Neural cell (in vitro differentiated cells): ENCODE measurements around the gene DPP10. TPM values are rescaled to one million over a fixed set of nuclear protein-coding genes. Genes with fewer than 3 reads are reported as not detected.

Source experiments
- H2AFZ ChIP-seq: fragments of 200-600, 300-800 bp; sonication (generic), shearing (Covaris generic); 2 replicates; pipeline ENCODE4 v1.6.0; 2014; ENCODE audit warnings: low read depth, mild to moderate bottlenecking, antibody characterized with exemption, low read length, moderate library complexity
- H3F3A ChIP-seq: fragments of 200-600 bp; shearing (Covaris generic); 2 replicates; pipeline ENCODE4 v1.6.1; 2016; ENCODE audit warnings: mild to moderate bottlenecking, moderate library complexity, mixed read lengths, antibody characterized with exemption, low read length; ENCODE audit not compliant: insufficient read depth, poor library complexity, severe bottlenecking
- H3K27ac ChIP-seq: fragments of 200-600, 300-800 bp; sonication (generic), shearing (Covaris generic); 2 replicates; pipeline ENCODE4 v1.5.1; 2014; ENCODE audit warnings: mild to moderate bottlenecking, low read length, moderate library complexity
- H3K27me3 ChIP-seq: fragments of 300-800, 200-600 bp; sonication (generic), shearing (Covaris generic); 2 replicates; pipeline ENCODE4 v1.6.0; 2014; ENCODE audit warnings: mild to moderate bottlenecking, low read depth, low read length, moderate library complexity; ENCODE audit not compliant: insufficient read depth
- H3K36me3 ChIP-seq: fragments of 300-800, 200-600 bp; sonication (generic), shearing (Covaris generic); 2 replicates; pipeline ENCODE4 v1.5.1; 2014; ENCODE audit warnings: mild to moderate bottlenecking, antibody characterized with exemption, low read length, moderate library complexity; ENCODE audit not compliant: insufficient read depth
- H3K4me2 ChIP-seq: fragments of 300-800, 200-600 bp; sonication (generic), shearing (Covaris generic); 2 replicates; pipeline ENCODE4 v1.6.0; 2014; ENCODE audit warnings: mild to moderate bottlenecking, low read length
- H3K4me3 ChIP-seq: fragments of 300-800, 200-600 bp; sonication (generic), shearing (Covaris generic); 2 replicates; pipeline ENCODE4 v1.5.1; 2014; ENCODE audit warnings: mild to moderate bottlenecking, low read length, moderate library complexity
- H3K79me2 ChIP-seq: fragments of 200-600 bp; shearing (Covaris generic); replicated peaks from 2 replicates; pipeline ENCODE4 v1.6.0; 2014; ENCODE audit warnings: mild to moderate bottlenecking, low read length, moderate library complexity; ENCODE audit not compliant: insufficient read depth
- H3K9ac ChIP-seq: fragments of 300-800, 200-600 bp; sonication (generic), shearing (Covaris generic); 2 replicates; pipeline ENCODE4 v1.6.1; 2016; ENCODE audit warnings: mild to moderate bottlenecking, low read length, mixed read lengths
- H3K9me2 ChIP-seq: fragments of 200-600 bp; shearing (Covaris generic); 2 replicates; pipeline ENCODE4 v1.6.1; 2016; ENCODE audit warnings: mild to moderate bottlenecking, low read length, mixed read lengths; ENCODE audit not compliant: insufficient read depth
- H3K9me3 ChIP-seq: fragments of 200-600, 300-800 bp; sonication (generic), shearing (Covaris generic); 2 replicates; pipeline ENCODE4 v1.6.1; 2016; ENCODE audit warnings: mild to moderate bottlenecking, mixed run types, low read length, moderate library complexity, mixed read lengths
- H4K20me1 ChIP-seq: fragments of 200-600 bp; shearing (Covaris generic); 2 replicates; pipeline ENCODE4 v1.6.1; 2016; ENCODE audit warnings: mild to moderate bottlenecking, mixed run types; ENCODE audit not compliant: insufficient read depth
- EP300 ChIP-seq: fragments of 450-650 bp; conservative IDR thresholded peaks from 2 replicates; pipeline ENCODE4 v1.6.1; 2014; ENCODE audit warnings: antibody characterized with exemption, mild to moderate bottlenecking, moderate library complexity; ENCODE audit not compliant: poor library complexity, severe bottlenecking
- EZH2 ChIP-seq: fragments of 200-600, 300-800 bp; shearing (Covaris generic), sonication (generic); IDR thresholded peaks from 2 replicates; pipeline ENCODE4 v1.6.1; 2014; ENCODE audit warnings: antibody characterized with exemption, low read length, borderline replicate concordance, mild to moderate bottlenecking; ENCODE audit not compliant: insufficient read depth, poor library complexity, severe bottlenecking
- MXI1 ChIP-seq: fragments of 450-650 bp; conservative IDR thresholded peaks from 2 replicates; pipeline ENCODE4 v1.6.1; 2014; ENCODE audit warnings: antibody characterized with exemption, mild to moderate bottlenecking; ENCODE audit not compliant: poor library complexity, severe bottlenecking
- POLR2AphosphoS5 ChIP-seq: IDR thresholded peaks from 2 replicates; pipeline ENCODE4 v1.6.1; 2012
- RAD21 ChIP-seq: fragments of 450-650 bp; conservative IDR thresholded peaks from 2 replicates; pipeline ENCODE4 v1.6.1; 2014; ENCODE audit warnings: antibody characterized with exemption, mild to moderate bottlenecking, moderate library complexity
- SMC3 ChIP-seq: fragments of 450-650 bp; conservative IDR thresholded peaks from 2 replicates; pipeline ENCODE4 v1.6.1; 2014; ENCODE audit warnings: antibody characterized with exemption, mild to moderate bottlenecking, moderate library complexity; ENCODE audit not compliant: poor library complexity
- TAF1 ChIP-seq: IDR thresholded peaks from 2 replicates; pipeline ENCODE4 v1.6.1; 2012; ENCODE audit warnings: low read depth
- polyA plus RNA-seq: library from polyadenylated mRNA; depleted of rRNA; stranded (reverse); fragments of >200 nt; gene quantifications from 2 replicates; pipeline ENCODE4 v1.2.3, GENCODE V29; 2014
- TF ChIP-seq, protein P1 (sequence below): IDR thresholded peaks from 2 replicates; pipeline ENCODE4 v1.6.1; 2012; ENCODE audit warnings: borderline replicate concordance
- TF ChIP-seq, protein P2 (sequence below): fragments of 450-650 bp; IDR thresholded peaks from 2 replicates; pipeline ENCODE4 v1.5.1; 2014; ENCODE audit warnings: antibody characterized with exemption, mild to moderate bottlenecking, moderate library complexity; ENCODE audit not compliant: poor library complexity, severe bottlenecking

DPP10 gene
- polyA plus RNA-seq, 1 donor from 2014 or later: 13.9 TPM

DNA sequence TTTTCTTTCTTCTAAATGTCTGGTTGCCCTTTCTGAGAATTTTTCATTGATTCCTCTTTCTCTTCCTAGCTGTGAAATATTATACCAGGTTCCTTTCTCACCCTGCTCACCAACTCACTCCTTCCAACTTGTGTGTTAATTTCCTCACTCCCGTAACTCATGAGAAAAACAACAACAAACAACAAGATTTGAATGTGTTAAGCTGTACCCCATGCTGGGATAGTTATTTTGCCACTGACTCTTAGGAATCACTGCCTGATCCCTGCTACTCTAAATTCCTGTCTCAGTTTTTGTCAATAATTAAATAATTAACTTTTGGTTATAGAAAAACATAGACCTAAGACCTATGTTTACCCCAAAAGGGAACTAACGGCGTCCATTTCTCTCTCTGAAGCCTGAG is 242.7 kb downstream of the DPP10 start:
- H3K9ac ChIP-seq: no peak overlapping the region
- TF ChIP-seq, protein P1, sequence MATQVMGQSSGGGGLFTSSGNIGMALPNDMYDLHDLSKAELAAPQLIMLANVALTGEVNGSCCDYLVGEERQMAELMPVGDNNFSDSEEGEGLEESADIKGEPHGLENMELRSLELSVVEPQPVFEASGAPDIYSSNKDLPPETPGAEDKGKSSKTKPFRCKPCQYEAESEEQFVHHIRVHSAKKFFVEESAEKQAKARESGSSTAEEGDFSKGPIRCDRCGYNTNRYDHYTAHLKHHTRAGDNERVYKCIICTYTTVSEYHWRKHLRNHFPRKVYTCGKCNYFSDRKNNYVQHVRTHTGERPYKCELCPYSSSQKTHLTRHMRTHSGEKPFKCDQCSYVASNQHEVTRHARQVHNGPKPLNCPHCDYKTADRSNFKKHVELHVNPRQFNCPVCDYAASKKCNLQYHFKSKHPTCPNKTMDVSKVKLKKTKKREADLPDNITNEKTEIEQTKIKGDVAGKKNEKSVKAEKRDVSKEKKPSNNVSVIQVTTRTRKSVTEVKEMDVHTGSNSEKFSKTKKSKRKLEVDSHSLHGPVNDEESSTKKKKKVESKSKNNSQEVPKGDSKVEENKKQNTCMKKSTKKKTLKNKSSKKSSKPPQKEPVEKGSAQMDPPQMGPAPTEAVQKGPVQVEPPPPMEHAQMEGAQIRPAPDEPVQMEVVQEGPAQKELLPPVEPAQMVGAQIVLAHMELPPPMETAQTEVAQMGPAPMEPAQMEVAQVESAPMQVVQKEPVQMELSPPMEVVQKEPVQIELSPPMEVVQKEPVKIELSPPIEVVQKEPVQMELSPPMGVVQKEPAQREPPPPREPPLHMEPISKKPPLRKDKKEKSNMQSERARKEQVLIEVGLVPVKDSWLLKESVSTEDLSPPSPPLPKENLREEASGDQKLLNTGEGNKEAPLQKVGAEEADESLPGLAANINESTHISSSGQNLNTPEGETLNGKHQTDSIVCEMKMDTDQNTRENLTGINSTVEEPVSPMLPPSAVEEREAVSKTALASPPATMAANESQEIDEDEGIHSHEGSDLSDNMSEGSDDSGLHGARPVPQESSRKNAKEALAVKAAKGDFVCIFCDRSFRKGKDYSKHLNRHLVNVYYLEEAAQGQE: no peak
- TF ChIP-seq RAD21 (no peak), SMC3 (no peak), EP300 (no peak), MXI1 (no peak), EZH2 (no peak), POLR2AphosphoS5 (no peak), TAF1 (no peak)
- TF ChIP-seq, protein P2, sequence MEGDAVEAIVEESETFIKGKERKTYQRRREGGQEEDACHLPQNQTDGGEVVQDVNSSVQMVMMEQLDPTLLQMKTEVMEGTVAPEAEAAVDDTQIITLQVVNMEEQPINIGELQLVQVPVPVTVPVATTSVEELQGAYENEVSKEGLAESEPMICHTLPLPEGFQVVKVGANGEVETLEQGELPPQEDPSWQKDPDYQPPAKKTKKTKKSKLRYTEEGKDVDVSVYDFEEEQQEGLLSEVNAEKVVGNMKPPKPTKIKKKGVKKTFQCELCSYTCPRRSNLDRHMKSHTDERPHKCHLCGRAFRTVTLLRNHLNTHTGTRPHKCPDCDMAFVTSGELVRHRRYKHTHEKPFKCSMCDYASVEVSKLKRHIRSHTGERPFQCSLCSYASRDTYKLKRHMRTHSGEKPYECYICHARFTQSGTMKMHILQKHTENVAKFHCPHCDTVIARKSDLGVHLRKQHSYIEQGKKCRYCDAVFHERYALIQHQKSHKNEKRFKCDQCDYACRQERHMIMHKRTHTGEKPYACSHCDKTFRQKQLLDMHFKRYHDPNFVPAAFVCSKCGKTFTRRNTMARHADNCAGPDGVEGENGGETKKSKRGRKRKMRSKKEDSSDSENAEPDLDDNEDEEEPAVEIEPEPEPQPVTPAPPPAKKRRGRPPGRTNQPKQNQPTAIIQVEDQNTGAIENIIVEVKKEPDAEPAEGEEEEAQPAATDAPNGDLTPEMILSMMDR: no peak
- no peaks in the 10 kb centered on the region for H3F3A ChIP-seq
- H3K27me3 ChIP-seq: no peaks in the 10 kb centered on the region
- no peaks in the 10 kb centered on the region for H3K9me3 ChIP-seq
- H4K20me1 ChIP-seq: no peaks in the 10 kb centered on the region
- H3K4me2 ChIP-seq: no peak overlapping the region
- no peaks in the 10 kb centered on the region for H3K36me3 ChIP-seq
- no peaks in the 10 kb centered on the region for H3K9me2 ChIP-seq
- H3K4me3 ChIP-seq: no peak overlapping the region
- no peak overlapping the region for H3K27ac ChIP-seq
- H2AFZ ChIP-seq: no peak overlapping the region
- no peaks in the 10 kb centered on the region for H3K79me2 ChIP-seq

DNA sequence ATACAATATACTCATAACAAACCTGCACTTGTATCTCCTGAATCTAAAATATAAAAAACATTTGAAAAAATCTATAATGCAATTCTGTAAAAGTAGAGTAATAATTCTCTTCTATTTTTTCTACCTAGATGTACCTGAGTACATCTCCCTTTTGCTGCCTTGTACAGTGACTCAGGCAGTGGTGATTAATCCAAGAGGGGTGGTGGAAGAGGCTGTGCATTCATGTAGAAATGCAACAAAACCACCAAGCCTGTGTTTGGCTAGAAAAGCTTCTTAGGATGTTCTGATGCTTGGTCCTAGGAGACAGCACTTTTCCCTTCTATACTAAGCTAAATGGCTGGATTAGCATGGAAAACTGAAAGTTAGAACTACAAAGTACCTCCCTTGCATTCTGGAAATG is 245.8 kb downstream of the DPP10 start:
- no peaks in the 10 kb centered on the region for H3K9me3 ChIP-seq
- no peaks in the 10 kb centered on the region for H3K27me3 ChIP-seq
- no peaks in the 10 kb centered on the region for H3K36me3 ChIP-seq
- H3K9ac ChIP-seq: no peak overlapping the region
- no peaks in the 10 kb centered on the region for H3F3A ChIP-seq
- no peak overlapping the region for H3K27ac ChIP-seq
- TF ChIP-seq EZH2: no peak
- no peak for TF ChIP-seq POLR2AphosphoS5
- TF ChIP-seq, protein P1: no peak
- no peak for TF ChIP-seq RAD21
- no peak for TF ChIP-seq EP300
- TF ChIP-seq TAF1: no peak
- no peak for TF ChIP-seq MXI1
- TF ChIP-seq SMC3: no peak
- TF ChIP-seq, protein P2: no peak
- no peak overlapping the region for H3K4me3 ChIP-seq
- no peak overlapping the region for H2AFZ ChIP-seq
- H3K79me2 ChIP-seq: no peaks in the 10 kb centered on the region
- no peaks in the 10 kb centered on the region for H4K20me1 ChIP-seq
- no peak overlapping the region for H3K4me2 ChIP-seq
- no peaks in the 10 kb centered on the region for H3K9me2 ChIP-seq
